Natural killer cell treated with Interleukin-12 subunit alpha and Interleukin-12 subunit beta and Interleukin-15 and Interleukin-18, amount 100 ng/mL, for 72 hours (primary cell): ENCODE measurements around the gene MBD5. TPM values are rescaled to one million over a fixed set of nuclear protein-coding genes. Genes with fewer than 3 reads are reported as not detected.
"Not testable (repeated sequence)": the region's sequence is repeated elsewhere in the genome, so short reads cannot be mapped to it uniquely, and the experiment has no call there.

Source experiments
- ATAC-seq, 2 donors: fragments of 150-1000 bp; cut with Tn5 transposase in 1 of 2; sonication (Bioruptor Pico), chemical (Tn5 transposase) in 1 of 2; 2 replicates each; pipeline ENCODE4 v1.10.0; 2021
- DNase-seq: peaks from one replicate; pipeline ENCODE4 v3.0.0; 2022; ENCODE audit warnings: low spot score
- H3K27ac Mint-ChIP-seq, 2 donors: 1 replicate in 1 of 2; 2 replicates in 1 of 2; pipeline ENCODE4 v1.8.0; 2022; ENCODE audit warnings: mixed read lengths in 2 of 2, mild to moderate bottlenecking in 1 of 2, moderate library complexity in 1 of 2
- H3K27me3 Mint-ChIP-seq, 2 donors: 1 replicate in 1 of 2; 2 replicates in 1 of 2; pipeline ENCODE4 v1.8.0; 2022; ENCODE audit warnings: mixed read lengths in 2 of 2
- H3K36me3 Mint-ChIP-seq: one replicate; pipeline ENCODE4 v1.8.0; 2022; ENCODE audit warnings: mixed read lengths
- H3K4me1 Mint-ChIP-seq, 2 donors: 1 replicate in 1 of 2; 2 replicates in 1 of 2; pipeline ENCODE4 v1.8.0; 2022; ENCODE audit warnings: low read depth in 2 of 2, mixed read lengths in 2 of 2, mild to moderate bottlenecking in 1 of 2
- H3K4me3 Mint-ChIP-seq: one replicate; pipeline ENCODE4 v1.8.0; 2022; ENCODE audit warnings: mixed read lengths
- H3K9me3 Mint-ChIP-seq: 2 replicates; pipeline ENCODE4 v1.8.0; 2022; ENCODE audit warnings: mixed read lengths
- total RNA-seq, 2 donors: library from RNA; stranded (reverse); gene quantifications; one replicate each; pipeline ENCODE4 v1.2.3, GENCODE V29; 2022

The MBD5 gene
- total RNA-seq, 2 donors from 2014 or later, result 29.2 to 32.4 TPM

DNA sequence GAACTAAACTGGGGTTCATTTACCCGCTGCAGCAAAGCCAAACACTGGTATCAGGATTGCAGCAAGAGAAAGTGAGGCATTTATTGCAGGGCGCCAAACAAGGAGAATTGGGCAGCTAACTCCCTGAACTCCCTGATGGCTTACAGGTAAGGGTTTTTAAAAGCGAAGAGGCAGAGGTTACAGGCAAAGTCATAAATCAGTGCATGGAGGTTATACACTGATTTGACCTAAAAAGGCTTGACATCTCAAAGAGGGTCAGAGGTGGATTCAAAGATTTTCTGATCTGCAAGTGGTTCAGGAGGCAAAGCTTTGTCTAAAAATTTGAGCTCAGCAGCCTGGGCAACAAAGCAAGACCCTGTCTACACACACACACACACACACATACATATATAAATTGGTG, 520.9 kb downstream of the MBD5 start:
- DNase-seq, result no peak

DNA sequence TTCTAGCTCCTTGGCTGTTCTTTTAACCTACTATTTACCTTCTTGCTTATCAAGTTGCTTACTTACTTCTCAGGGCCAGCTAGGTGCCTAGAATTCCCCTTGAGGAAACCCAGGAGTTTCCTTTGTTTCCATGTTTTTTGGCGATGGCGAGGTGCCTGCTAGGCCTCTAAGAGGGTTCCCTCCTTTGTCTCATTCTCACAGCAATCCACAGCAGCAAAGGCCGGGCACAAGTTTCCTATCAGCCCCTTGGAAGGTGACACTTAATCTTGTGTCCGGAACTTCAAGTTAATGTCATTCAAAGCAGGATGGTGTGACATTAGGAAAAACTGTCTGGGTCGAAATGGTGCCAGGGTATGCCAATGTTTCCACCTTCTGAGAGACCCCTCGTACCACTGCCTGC, 521.7 kb downstream of the MBD5 start:
- Mint-ChIP-seq H3K4me1 (peaks cover 23 to 26% of the 10 kb centered on the region in 2 donors), H3K27me3 (peaks cover 9 to 14% of the 10 kb centered on the region in 2 donors), H3K36me3 (no peaks in the 10 kb centered on the region), H3K4me3 (no peak overlapping the region), H3K27ac (no peak overlapping the region), H3K9me3 (no peaks in the 10 kb centered on the region)
- ATAC-seq, result no peak
- DNase-seq, result no peak

More for the DNA sequence above, 520.9 kb downstream of the MBD5 start:
- no peaks in the 10 kb centered on the region for H3K36me3 Mint-ChIP-seq
- no peaks in the 10 kb centered on the region for H3K9me3 Mint-ChIP-seq
- no peak overlapping the region for H3K27ac Mint-ChIP-seq
- H3K27me3 Mint-ChIP-seq, result peaks cover 9 to 14% of the 10 kb centered on the region in 2 donors
- no peak for ATAC-seq
- H3K4me1 Mint-ChIP-seq, result peaks cover 22 to 25% of the 10 kb centered on the region in 2 donors
- no peak overlapping the region for H3K4me3 Mint-ChIP-seq

DNA sequence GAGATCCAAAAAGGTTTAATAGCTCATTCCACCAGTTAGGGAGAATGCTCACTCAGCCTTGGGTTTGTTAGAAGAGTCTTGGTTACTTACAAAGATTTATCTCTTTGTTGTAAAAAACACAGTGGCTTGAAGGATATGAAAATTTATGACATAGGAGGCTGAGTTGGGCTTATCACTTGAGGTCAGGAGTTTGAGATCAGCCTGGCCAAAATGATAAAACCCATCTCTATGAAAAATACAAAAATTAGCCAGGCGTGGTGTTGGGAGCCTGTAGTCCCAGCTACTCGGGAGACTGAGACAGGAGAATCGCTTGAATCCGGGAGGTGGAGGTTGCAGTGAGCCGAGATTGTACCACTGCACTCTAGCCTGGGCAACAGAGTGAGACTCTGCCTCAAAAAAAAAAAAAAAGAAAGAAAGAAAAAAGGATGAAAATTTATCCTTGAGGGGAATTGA, 522.2 kb downstream of the MBD5 start:
- H3K27ac Mint-ChIP-seq, result peak overlapping the region in 1 of 2 donors; percentile 47

GRCh38 chr2:148545390-148546256, 524.7 kb downstream of the MBD5 start:
- Mint-ChIP-seq H3K27ac (peak overlapping the region; percentile 33 to 50), H3K27me3 (peaks cover 5 to 8% of the 10 kb centered on the region in 2 donors), H3K36me3 (no peaks in the 10 kb centered on the region), H3K4me1 (peaks cover 19 to 20% of the 10 kb centered on the region in 2 donors), H3K9me3 (no peaks in the 10 kb centered on the region), H3K4me3 (no peak overlapping the region)
- ATAC-seq (peak; percentile 19 to 55), DNase-seq (no peak)

More for the DNA sequence above, 522.2 kb downstream of the MBD5 start:
- not testable (repeated sequence) for H3K36me3 Mint-ChIP-seq, H3K9me3 Mint-ChIP-seq, DNase-seq, H3K4me3 Mint-ChIP-seq, ATAC-seq
- Mint-ChIP-seq H3K27me3 (peaks cover 9 to 11% of the 10 kb centered on the region in 2 donors), H3K4me1 (peaks cover 23 to 25% of the 10 kb centered on the region in 2 donors)

- H3K27ac Mint-ChIP-seq, result peak overlapping the region; percentile 22 to 50
- peaks cover 16 to 17% of the 10 kb centered on the region in 2 donors for H3K4me1 Mint-ChIP-seq
- no peaks in the 10 kb centered on the region for H3K36me3 Mint-ChIP-seq
- DNase-seq (no peak), ATAC-seq (peak; percentile 45 to 66)
- peaks cover 0 to 5% of the 10 kb centered on the region in 2 donors for H3K27me3 Mint-ChIP-seq
- H3K4me3 Mint-ChIP-seq, result peak overlapping the region; percentile 45
- no peaks in the 10 kb centered on the region for H3K9me3 Mint-ChIP-seq
Observed at GRCh38 chr2:148546270-148546669, 525.4 kb downstream of the MBD5 start.

DNA sequence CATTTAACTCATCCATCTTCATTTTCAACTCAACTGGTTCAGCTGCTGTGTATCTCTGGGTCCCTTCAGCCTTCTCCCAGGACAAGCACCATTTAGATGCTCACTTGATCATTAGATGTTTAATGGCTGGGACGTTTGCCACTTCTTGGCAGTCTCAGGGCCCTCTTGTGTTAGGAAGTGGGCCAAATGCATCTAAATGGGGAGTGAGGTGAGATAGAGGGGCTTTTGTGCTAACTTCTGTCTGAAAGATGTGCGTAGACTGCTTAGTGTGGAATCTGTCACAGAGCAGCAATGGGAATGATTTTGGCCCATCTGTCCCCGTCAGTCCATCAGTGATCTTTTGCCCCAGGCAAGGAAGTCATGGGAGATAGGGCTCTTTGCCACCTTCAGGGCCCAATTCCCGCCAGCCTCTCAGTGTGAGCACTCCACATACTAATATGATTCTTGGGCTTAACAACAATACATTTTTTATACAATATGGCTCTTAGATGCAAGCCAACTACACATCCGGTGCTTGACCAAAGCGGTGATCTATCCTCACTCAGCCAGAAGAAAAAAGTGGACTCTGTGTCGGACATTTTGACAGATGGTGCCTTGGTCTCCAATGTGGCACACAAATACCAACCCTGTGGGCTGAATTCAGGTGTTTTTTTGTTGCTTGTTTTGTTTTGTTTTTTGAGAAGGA, 528.0 kb downstream of the MBD5 start:
- peak overlapping the region in 1 of 2 donors; percentile 14 for H3K27ac Mint-ChIP-seq
- H3K9me3 Mint-ChIP-seq, result no peaks in the 10 kb centered on the region
- H3K4me1 Mint-ChIP-seq, result peaks cover 16 to 17% of the 10 kb centered on the region in 2 donors
- H3K36me3 Mint-ChIP-seq, result no peaks in the 10 kb centered on the region
- DNase-seq (no peak), ATAC-seq (no peak)
- H3K4me3 Mint-ChIP-seq, result no peak overlapping the region
- no peaks in the 10 kb centered on the region for H3K27me3 Mint-ChIP-seq

GRCh38 chr2:148552675-148553331, 531.9 kb downstream of the MBD5 start:
- no peak overlapping the region for H3K27ac Mint-ChIP-seq
- no peaks in the 10 kb centered on the region for H3K9me3 Mint-ChIP-seq
- no peaks in the 10 kb centered on the region for H3K4me1 Mint-ChIP-seq
- H3K27me3 Mint-ChIP-seq, result peaks cover 0 to 7% of the 10 kb centered on the region in 2 donors
- no peaks in the 10 kb centered on the region for H3K36me3 Mint-ChIP-seq
- peak; percentile 65 to 72 for ATAC-seq
- no peak overlapping the region for H3K4me3 Mint-ChIP-seq
- DNase-seq, result no peak

- Mint-ChIP-seq H3K9me3 (no peaks in the 10 kb centered on the region), H3K27me3 (peaks cover 0 to 7% of the 10 kb centered on the region in 2 donors), H3K4me1 (no peaks in the 10 kb centered on the region), H3K36me3 (no peaks in the 10 kb centered on the region), H3K27ac (no peak overlapping the region), H3K4me3 (no peak overlapping the region)
- ATAC-seq (no peak), DNase-seq (no peak)
Observed at GRCh38 chr2:148553332-148553887, 532.5 kb downstream of the MBD5 start.

GRCh38 chr2:148554459-148555247, 533.8 kb downstream of the MBD5 start:
- no peaks in the 10 kb centered on the region for H3K9me3 Mint-ChIP-seq
- DNase-seq (no peak), ATAC-seq (peak; percentile 40 to 57)
- H3K4me3 Mint-ChIP-seq, result no peak overlapping the region
- no peak overlapping the region for H3K27ac Mint-ChIP-seq
- peaks cover 0 to 7% of the 10 kb centered on the region in 2 donors for H3K27me3 Mint-ChIP-seq
- no peaks in the 10 kb centered on the region for H3K4me1 Mint-ChIP-seq
- H3K36me3 Mint-ChIP-seq, result no peaks in the 10 kb centered on the region

DNA sequence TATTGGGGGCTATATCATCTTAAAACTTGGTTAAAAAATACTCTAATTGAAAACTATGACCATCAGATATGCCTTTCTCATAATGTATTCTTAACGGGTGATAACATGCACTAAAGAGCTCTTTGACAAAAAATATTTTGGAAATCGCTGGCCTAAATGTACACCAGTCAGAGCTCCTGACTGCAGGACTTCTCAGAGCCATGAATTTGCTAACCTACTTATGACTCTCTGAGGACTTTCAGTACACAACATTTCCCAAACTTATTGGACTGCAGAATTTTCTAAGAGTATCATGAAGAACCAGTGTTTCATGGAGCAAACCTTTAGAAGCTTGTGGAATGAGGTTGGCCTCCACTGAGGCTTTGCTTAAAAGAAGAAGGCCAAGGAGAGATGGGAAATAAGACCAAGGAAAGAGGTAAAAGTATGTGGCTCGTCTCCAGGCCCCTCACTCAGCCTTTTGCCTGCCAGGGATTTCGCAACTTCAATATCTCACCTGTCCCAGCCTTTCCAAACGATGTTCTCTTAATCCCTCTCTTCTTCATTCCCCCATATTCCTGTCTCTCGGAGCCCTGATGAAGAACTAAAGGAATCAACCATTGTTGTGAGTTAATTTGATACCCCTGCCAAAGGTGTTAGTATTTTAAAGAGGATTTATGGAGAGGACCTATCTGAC, 534.9 kb downstream of the MBD5 start:
- Mint-ChIP-seq H3K9me3 (no peaks in the 10 kb centered on the region), H3K27ac (no peak overlapping the region), H3K27me3 (peaks cover 0 to 7% of the 10 kb centered on the region in 2 donors), H3K36me3 (no peaks in the 10 kb centered on the region), H3K4me3 (no peak overlapping the region), H3K4me1 (no peaks in the 10 kb centered on the region)
- ATAC-seq (no peak), DNase-seq (no peak)

DNA sequence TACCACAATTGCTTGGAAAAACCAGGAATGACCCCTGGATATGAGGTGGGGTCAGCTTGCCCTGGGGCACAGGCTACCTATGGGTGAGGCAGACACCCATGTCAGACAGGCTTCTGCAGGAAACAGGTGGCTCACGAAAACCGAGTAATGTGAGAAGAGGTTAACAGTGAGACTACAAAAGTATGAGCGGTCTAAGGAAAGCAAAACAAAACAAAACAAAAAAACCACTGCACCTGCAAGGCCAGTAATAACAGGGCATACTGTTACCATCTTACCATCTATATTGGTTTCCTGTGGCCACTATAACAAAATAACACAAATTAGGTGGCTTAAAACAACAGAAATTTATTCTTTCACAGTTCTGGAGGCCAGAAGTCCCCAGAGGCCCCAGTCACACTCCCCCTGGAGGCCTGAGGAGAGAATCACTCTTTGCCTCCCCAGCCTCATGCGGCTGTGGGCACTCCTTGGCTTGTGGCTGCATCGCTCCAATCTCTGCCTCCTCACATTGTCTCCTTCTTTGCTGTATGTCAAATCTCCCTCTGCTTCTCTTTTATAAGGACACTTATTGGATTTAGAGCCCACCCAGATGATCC, 537.0 kb downstream of the MBD5 start:
- peak in 1 of 2 donors; percentile 49 for ATAC-seq
- Mint-ChIP-seq H3K27ac (no peak overlapping the region), H3K4me3 (no peak overlapping the region), H3K4me1 (no peaks in the 10 kb centered on the region), H3K27me3 (peaks cover 0 to 13% of the 10 kb centered on the region in 2 donors), H3K9me3 (no peaks in the 10 kb centered on the region), H3K36me3 (no peaks in the 10 kb centered on the region)
- no peak for DNase-seq

DNA sequence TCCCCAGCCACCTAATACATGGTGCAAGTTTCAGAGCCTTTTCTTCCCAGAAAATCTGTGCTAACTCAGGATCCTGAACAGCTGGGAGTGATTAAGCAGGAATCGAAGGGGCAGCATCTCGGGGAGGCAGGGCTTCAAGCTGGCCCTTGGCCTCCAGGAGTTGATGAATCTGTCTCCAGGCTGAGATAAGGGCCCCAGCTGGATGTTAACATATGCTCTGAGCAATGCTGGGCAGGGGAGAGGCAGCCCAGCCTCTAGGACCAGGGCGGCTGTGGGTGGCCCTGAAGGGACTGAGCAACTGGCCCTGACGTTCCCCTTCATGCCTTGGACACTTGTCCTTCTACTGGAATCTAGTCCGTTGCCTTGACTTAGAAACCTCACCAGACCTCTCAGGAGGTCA, 539.6 kb downstream of the MBD5 start:
- no peaks in the 10 kb centered on the region for H3K9me3 Mint-ChIP-seq
- H3K27ac Mint-ChIP-seq, result no peak overlapping the region
- no peak for ATAC-seq
- H3K36me3 Mint-ChIP-seq, result no peaks in the 10 kb centered on the region
- no peak overlapping the region for H3K4me3 Mint-ChIP-seq
- DNase-seq, result no peak
- H3K4me1 Mint-ChIP-seq, result no peaks in the 10 kb centered on the region
- peaks cover 2 to 13% of the 10 kb centered on the region in 2 donors for H3K27me3 Mint-ChIP-seq
